Esophagus muscularis mucosa (tissue), 4 donors: ENCODE measurements around the gene KATNB1.

Experiments
- CTCF ChIP-seq, 3 experiments: fragments of 200-600 bp in 2 of 3; fragments of 450-650 bp in 1 of 3; sonication (generic) in 2 of 3; IDR thresholded peaks; one replicate each; pipeline ENCODE4 v1.5.1; 2017 to 2019; ENCODE audit warnings: antibody characterized with exemption in 3 of 3, mild to moderate bottlenecking in 2 of 3, moderate library complexity in 1 of 3
- EP300 ChIP-seq: sonication (generic); formaldehyde crosslinking; IDR thresholded peaks from one replicate; pipeline ENCODE4 v1.6.1; 2017; ENCODE audit warnings: antibody characterized with exemption
- POLR2A ChIP-seq: fragments of 450-650 bp; IDR thresholded peaks from one replicate; pipeline ENCODE4 v1.6.1; 2017; ENCODE audit warnings: antibody characterized with exemption, moderate library complexity, mild to moderate bottlenecking, low read depth
- POLR2AphosphoS5 ChIP-seq, 2 donors: sonication (generic); formaldehyde crosslinking; IDR thresholded peaks; one replicate each; pipeline ENCODE4 v1.6.1; 2017; ENCODE audit warnings: antibody characterized with exemption in 2 of 2

GRCh38 chr16:57748596-57748995 lies 13.0 kb downstream of the KATNB1 start:
- TF ChIP-seq POLR2A (no peak), CTCF (IDR thresholded peaks at IDR 0.05) (no peak), POLR2AphosphoS5 (IDR thresholded peaks at IDR 0.05) (no peak), EP300 (no peak)
